AML-193 (cell line): ENCODE measurements around the gene KCNQ2.
A peak's percentile ranks its signal among the peaks of the same experiment; 100 is the strongest.

Experiments used
- DNase-seq, 2 experiments: peaks; one replicate each; lab custom pipeline; 2025; lab: John Stamatoyannopoulos, UW

KCNQ2 gene

GRCh38 chr20:63501818-63502670 lies 29.6 kb upstream of the KCNQ2 start:
- no peak for DNase-seq

DNA sequence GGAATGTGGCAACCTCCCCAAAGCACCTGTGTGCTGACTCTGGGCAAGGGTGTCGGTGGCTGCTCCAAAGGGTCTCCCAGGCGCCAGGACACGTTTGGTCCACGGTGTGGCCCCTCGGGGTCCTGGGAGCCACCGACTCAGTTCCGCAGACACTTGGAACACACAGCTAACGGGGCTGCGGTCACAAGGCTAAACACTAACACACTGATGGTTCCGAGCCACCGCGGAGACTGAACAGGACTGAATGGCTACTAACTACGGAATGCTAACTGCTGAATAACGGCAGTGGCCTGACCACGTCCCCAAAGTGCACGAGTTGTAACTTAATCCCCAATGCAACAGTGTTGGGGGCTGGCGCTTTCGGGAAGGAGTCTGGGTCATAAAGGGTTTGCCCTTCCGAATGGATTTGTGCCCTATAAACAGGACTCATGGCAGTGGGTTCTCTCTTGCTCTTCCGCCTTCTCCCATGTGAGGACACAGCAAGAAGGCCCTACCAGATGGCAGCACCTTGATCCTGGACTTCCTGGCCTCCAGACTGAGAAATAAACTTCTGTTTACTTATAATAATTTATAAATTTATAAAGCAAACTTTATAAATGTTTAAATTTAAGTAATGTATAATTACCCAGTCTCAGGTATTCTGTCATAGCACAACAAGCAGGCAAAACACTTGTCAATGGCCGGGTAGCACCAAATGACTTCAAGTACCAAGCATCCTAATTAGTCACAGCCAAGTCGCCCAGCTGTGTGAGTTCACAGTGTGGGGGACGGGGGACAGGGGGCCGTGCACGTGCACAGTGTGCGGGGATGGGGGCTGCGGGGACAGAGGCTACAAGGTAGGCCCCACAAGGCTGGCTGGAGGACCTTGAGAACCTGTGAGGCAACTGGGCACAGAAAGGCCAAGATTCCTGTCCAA lies 28.7 kb upstream of the KCNQ2 start:
- DNase-seq = no peak

DNA sequence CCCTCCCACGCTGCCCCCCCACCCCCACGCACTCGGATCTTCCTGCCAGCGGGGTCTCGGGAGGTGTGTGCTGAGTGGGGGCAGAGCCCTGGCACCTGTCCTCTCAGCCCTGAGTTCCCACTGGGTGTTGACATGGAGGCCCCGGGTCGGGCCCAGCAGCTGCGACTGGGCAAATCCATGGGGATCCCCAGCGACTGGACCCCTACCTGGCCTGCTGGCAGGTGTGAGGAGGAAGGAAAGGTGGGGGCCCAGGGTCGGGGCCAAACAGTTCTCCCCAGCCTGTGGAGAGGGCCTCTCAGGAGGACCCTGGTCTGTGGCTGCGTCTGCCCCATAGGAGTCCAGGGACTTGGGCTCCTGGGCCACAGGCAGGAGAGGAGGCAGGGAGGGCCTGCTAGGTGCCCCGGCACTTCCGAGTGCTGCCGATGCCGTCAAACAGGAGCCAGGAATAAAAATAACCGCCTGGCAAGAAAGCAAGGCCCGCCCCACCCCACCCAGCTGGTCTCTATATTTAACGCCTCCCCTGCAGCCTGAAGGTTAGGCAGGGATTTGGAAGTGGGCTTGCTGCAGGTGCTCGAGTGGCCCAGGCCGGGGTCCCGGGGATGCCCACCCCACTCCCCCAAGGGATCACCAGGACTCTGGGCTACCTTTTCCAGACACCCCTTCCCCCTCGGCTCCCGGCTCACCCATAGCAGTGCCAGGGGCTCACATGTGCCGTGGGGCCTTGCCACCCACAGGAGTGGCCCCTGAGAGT lies 27.9 kb upstream of the KCNQ2 start:
- DNase-seq = no peak

DNA sequence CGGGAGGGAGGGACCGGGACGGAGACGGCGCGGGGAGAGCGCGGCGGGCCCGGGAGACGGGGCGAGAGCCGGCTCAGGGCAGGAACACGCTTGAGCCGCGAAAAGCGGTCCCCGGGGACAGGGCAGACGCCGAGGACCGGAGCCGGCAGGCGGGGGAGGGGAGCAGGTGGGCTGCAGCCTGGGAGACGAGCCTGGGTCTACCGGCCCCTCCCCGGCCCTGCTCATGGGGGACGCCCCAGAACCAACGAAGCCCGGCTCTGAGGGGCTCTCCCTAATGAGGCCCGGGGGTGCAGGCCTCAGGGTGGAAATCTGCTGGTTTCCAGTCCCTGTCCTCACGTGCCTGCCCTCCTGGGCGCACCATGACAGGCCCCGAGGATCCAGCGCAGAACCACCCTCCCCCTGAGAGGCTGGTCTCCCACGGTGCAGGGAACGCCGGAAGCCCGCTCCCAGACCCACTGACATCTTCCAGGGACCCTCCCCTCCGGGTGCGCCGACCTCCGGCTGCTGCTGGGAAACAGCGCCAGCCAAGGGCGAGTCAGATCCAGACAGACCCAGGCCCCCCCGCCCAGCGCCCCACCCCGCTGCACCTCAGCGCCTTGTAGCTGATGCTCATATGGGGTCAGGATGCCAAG lies 27.0 kb upstream of the KCNQ2 start:
- DNase-seq = no peak

GRCh38 chr20:63498960-63499337 lies 26.5 kb upstream of the KCNQ2 start, which contains the start of gene EEF1A2:
EEF1A2 (minus strand) TSS chr20:63499083; CDS start chr20:63497763, 1,320 bp downstream.
- DNase-seq = no peak

GRCh38 chr20:63497946-63498935 lies 25.8 kb upstream of the KCNQ2 start:
- DNase-seq = no peak

GRCh38 chr20:63497138-63497945 lies 24.9 kb upstream of the KCNQ2 start:
- DNase-seq = no peak

GRCh38 chr20:63496596-63497120 lies 24.2 kb upstream of the KCNQ2 start:
- DNase-seq = no peak

GRCh38 chr20:63495741-63496595 lies 23.5 kb upstream of the KCNQ2 start:
- DNase-seq = peak; percentile 8 to 20

DNA sequence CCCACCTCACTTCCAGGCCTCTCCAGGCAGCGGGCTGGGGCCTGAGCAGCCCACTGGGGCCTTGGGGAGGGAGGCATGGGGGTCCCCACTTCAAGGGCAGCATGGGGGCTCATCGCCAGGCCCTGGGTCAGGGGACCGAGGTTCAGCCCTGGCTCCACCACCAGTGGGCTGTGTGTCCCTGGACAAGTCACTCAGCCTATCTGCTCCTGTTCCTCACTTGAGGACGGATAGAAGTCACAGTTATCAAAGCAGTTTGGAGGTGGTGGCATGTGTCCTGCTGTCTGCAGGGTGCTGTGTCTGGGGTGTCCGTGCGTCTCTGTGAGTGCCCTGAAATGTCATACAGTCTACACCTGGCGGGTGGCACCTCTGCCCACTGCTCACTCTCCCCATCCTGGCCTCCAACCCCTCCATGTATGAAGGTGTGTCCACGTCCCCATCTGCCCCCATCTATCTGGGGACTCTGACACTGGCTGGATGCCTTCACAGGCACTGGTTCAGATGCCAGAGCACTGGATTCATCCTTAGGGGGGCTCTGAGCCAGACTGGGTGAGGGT lies 22.8 kb upstream of the KCNQ2 start:
- no peak for DNase-seq

DNA sequence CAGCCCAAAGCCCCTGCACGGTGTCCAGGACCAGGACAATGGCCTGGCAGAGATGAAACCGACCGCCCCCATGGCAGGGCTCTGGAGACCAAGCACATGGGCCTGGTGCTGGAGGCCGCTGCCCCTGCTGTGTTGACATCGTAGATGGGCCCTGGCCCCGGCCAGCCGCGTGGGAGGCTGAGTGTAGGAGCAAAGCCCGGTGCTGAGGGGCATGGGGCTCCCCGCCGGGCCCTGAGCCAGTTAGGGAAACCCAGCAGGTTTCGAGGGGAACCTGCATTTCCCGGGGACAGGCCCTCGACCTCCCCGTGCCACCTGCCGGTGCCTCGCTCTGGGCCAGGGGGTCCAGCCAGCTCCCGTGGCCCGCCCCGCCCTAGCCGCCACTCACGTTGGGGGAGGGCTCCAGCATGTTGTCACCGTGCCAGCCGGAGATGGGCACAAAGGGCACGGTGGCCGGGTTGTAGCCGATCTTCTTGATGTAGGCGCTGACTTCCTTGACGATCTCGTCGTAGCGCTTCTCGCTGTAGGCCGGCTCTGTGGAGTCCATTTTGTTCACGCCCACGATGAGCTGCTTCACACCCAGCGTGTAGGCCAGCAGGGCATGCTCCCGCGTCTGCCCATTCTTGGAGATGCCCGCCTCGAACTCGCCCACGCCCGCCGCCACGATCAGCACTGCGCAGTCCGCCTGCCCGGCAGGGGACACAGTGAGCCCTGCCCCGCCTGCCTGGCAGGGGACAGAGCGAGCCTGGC lies 22.1 kb upstream of the KCNQ2 start:
- no peak for DNase-seq

DNA sequence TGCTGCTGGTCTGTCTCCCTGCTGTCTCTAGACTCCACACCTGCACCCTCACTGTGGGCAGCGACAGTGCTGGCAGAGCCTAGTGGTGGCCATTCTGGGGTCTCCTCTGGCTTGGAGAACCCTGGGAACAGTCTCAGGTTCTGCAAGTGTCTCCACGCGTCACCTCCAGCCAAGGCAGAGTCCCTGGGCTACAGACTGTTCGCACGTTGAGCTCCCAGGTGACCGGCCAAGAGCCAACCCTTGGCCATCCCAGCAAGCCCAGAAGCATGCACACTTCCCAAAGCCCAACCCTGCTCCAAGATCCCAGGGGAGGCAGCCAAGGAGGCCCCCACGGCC lies 21.6 kb upstream of the KCNQ2 start:
- DNase-seq = no peak

DNA sequence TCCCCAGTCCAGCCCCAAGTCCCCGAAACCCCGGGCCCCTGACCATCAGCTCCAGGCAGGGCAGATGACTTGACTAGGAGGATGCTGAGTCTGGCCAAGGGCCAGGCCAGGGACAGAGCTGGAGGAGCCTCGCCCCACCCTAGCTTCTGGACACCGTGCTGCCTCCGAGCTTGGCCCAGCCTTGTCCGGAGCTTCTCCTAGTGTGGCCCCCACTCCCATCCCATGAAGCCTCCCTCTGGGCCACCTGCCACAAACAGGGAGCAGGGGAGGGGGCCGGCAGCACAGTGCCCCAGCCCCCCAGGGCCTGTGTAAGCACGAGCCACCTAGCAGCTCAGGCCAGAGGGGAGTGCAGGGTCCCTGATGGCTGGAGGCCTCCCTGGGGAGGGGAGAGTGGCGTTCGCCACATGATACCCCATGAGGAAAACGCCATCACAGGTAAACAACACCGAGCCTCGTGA lies 21.1 kb upstream of the KCNQ2 start:
- DNase-seq = no peak

- no peak for DNase-seq
Observed at GRCh38 chr20:63492982-63493381, 20.5 kb upstream of the KCNQ2 start.

DNA sequence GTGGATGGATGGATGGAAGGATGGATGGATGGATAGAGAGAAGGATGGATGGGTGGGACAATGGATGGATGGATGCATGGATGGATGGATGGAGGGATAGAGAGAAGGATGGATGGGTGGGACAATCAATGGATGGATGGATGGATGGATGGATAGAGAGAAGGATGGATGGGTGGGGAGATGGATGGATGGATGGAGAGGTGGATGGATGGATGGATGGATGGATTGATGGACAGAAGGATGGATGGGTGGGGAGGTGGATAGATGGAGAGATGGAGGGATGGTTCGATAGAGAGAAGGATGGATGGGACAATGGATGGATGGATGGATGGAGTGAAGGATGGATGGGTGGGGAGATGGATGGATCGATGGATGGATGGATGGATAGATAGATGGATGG lies 20.1 kb upstream of the KCNQ2 start:
- DNase-seq = no peak

DNA sequence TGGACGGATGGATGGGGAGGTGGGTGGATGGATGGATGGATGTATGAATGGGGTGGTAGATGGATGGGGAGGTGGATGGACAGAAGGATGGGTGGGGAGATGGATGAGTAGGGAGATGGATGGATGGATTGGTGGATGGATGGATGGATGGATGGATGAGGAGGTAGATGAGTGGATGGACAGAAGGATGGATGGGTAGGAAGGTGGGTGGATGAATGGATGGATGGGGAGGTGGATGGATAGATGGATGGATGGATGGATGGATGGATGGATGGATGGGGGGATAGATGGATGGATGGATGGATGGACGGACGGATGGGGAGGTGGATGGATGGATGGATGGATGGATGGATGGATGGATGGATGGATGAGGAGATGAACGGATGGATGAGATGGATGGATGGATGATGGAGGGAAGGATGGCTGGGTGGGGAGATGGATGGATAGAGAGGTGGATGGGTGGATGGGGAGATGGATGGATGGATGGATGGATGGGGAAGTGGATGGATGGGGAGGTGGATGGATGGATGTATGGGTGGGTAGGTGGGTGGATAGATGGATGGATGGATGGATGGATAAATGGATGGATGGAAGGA lies 19.3 kb upstream of the KCNQ2 start:
- DNase-seq = no peak

DNA sequence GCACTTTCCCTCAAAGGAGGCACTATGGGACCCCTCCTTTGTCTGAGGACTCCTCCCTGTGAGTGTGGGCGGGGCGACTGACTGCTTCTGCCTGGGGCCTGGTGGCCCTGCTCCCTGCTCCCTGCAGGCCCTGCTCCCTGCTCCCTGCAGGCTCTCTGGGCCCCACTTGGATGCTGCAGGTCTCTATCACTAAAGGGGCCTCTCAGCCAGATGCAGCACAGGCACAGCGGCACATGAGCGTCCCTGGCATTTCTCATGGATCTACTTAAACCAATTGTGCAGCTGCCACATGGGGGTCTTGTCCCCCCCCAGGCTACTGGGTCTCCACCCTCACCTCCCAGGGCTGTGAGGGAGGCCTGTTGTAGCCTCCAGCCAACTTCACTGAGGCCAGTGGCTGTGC lies 18.6 kb upstream of the KCNQ2 start:
- no peak for DNase-seq
